Dermis blood vessel endothelial cell (primary cell): ENCODE results near the gene ACAP1. TPM values are rescaled to one million over a fixed set of nuclear protein-coding genes. Genes with fewer than 3 reads are reported as not detected.

Experiments
- DNase-seq: peaks from one replicate; pipeline ENCODE4 v3.0.0; 2010
- total RNA-seq: library from RNA; depleted of rRNA; stranded (reverse); fragments of >200 nt; gene quantifications from 2 replicates; pipeline ENCODE4 v1.2.3, GENCODE V29; 2014

ACAP1 gene
- total RNA-seq, 1 donor from 2014 or later = not detected

DNA sequence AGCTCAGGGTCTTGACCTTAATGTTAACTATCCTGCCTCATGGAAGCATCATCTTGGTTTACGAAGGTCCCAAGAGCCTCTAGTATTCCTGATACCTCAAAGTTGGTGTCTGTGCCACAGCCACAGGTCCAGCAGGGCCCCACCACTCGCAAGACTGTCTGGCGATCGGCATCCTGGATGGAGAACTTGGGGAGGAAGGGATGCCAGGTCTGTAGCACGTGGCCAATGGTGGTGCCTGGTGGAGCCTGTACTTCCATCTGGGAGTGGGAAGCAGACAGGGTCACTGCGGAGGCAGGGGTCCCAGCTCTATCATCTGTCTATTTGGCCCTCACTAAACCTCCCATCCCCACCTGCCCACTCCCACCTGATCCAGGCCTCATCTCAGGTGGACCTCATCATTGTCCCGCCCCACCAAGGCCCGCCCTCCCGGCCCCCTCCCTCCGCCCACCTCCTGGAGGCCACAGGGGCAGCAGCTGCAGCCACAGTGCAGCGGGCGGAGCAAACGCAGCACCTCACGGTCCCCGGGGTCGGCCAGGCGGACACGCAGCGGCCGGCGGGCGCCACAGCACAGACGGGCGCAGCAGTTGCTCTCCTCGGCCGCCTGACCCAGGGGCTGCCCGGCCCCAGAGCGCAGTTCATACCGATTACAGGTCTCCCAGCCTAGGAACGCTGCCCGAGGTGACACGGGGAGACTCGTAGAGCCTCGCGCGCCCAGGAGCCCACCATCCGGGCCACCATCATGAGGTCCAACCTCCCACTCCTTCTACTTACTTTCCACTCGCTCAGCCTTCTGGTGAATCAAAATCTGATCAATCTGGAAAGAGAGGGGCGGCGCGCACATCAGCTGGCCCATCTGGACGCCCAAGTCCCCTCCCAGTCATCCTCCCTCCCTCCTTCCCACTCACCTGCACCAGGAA is 56.6 kb downstream of the ACAP1 start:
- DNase-seq = no peak

DNA sequence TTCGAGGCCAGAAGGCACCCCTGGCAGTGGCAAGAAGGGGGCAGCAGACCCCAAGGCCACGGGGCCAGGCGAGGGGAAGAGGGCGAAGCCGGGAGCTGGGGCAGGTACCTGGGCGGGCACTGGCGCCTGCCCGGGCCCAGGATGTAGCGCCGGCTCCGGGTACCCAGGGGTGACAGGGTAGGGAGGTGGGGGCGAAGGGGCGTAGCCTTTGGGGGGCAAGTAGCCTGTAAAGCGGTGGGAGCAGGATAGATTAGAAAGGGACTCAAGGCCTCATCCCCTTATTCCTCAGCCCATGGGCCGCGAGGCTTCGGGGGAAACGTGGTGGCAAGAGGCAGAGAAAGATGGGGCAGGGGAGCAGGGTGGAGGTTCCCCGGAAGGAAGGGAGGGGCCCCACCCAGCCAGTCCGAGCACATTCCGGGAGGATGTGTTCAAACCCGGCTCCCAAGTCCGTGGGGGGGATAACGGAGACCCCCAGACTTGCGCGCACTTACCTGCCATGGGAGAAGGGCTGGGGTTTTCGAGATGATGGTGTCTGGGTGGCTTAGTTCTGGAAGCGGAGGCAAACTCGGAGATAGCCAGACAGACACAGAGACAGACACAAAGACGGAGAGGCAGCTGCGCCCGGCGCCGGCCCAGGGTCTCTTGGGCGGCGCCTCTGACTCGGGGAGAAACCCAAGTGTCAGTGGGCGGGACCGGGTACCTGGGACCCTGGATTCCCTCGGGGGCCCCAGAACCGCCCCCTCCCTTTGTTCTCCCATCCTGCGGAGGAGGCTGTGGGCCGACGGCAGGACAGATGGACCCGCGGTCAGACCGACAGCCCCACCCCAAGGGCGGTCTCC is 57.5 kb downstream of the ACAP1 start:
- DNase-seq = peak; percentile 30

DNA sequence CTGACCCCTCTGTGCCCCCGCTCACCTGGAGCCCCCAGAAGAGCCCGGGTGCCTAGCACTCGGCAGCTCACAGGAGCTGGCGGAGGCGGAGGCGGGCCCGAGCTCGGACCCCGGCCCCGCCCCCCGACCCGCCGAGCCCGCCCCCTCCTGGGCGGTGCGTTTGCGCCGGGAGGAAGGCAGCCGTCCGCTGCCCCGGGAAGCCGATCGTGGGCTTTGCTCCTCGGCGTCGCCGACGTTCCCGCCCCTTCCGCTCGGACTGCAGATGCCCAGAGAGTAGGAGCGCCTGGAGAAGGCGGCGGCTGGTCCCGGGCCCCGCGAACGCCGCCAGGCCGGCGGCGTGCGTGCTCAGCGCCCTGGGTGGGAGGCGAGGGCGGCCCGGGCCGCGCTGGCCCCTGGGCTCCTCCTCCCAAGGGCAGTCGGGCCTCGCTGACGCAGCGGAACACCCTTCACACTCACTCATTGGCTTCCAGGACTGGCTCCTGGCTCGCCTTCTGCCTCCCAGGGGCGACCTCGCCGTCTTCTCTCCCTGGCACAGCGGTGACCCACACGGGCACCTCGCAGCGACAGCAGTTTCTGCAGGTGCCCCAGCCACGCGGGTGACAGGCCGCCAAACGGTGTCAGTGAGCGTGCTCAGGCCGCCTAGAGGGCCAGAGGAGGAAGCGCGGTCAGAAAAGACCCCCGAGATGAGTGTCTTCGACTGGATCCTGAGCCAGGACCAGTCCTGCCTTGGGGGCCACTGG is 58.3 kb downstream of the ACAP1 start, which contains the start of gene PLSCR3:
Gene PLSCR3 (minus strand): TSS at position 74 of the 740 bp plus-strand sequence. CDS start 415 bp downstream, outside the sequence.
- peak; percentile 88 for DNase-seq

DNA sequence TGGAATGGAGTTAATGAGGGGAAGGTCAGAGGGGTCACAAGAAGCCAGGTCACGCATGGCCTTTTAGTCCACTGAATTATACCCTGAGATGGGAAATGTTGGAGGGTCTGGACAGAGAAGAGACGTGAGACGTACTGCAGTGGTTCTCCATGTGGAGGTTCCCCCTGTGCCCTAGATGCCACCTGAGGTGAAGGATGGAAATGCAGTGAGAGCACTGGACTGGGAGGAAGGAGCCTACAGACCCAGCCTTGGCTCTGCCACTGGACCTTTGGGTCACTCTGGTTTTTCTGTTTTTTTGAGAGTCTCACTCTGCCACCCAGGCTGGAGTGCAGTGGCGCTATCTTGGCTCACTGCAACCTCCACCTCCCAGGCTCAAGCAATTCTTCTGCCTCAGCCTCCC is 59.8 kb downstream of the ACAP1 start:
- no peak for DNase-seq

DNA sequence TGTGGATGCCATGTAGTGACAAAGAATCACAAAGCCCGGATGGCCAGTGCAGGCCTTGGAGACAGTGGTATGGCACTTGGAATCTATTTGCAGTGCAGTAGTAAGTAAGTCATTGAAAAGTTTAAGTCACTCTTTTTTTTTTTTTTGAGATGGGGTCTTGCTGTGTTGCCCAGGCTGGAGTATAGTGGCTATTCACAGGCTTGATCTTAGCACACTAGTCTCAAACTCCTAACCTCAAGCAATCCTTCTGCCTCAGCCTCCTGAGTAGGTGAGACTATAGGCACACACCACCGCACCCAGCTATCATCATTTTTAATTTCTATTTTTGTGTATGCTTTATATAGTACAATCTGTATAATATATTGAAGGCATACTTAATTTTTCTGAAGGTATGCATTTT is 62.3 kb downstream of the ACAP1 start:
- no peak for DNase-seq

Other genes with a start within 250 kb of the ACAP1 start
- not detected in 2 replicates for gene ASGR2, start 221.7 kb upstream of the ACAP1 start, total RNA-seq
- gene ASGR1, start 157.2 kb upstream of the ACAP1 start, total RNA-seq = 9.5 and 18.2 TPM in 2 replicates
- gene DLG4, start 116.7 kb upstream of the ACAP1 start, total RNA-seq = 13.4 and 21.5 TPM in 2 replicates
- 196 and 385 TPM in 2 replicates for gene ACADVL, start 116.6 kb upstream of the ACAP1 start, total RNA-seq
- 32.8 and 45.7 TPM in 2 replicates for gene DVL2, start 102.0 kb upstream of the ACAP1 start, total RNA-seq
- gene PHF23, start 97.1 kb upstream of the ACAP1 start, total RNA-seq = 41.4 and 42.8 TPM in 2 replicates
- gene GABARAP, start 94.1 kb upstream of the ACAP1 start, total RNA-seq = 148 and 196 TPM in 2 replicates
- 25.2 and 56.5 TPM in 2 replicates for gene CTDNEP1, start 84.8 kb upstream of the ACAP1 start, total RNA-seq
- 33.0 and 52.2 TPM in 2 replicates for gene ELP5, start 84.3 kb upstream of the ACAP1 start, total RNA-seq
- 2.4 and 5.3 TPM in 2 replicates for gene CLDN7, start 74.1 kb upstream of the ACAP1 start, total RNA-seq
- 0.28 and 0.34 TPM in 2 replicates for gene SLC2A4, start 54.8 kb upstream of the ACAP1 start, total RNA-seq
- 0.17 TPM in 1 of 2 replicates, not detected in the other for gene YBX2, start 41.9 kb upstream of the ACAP1 start, total RNA-seq
- 416 and 525 TPM in 2 replicates for gene EIF5A, start 28.9 kb upstream of the ACAP1 start, total RNA-seq
- 45.2 and 45.6 TPM in 2 replicates for gene GPS2, start 21.2 kb upstream of the ACAP1 start, total RNA-seq
- 17.3 and 23.3 TPM in 2 replicates for gene NEURL4, start 7.2 kb upstream of the ACAP1 start, total RNA-seq
- 2.6 and 3.2 TPM in 2 replicates for gene KCTD11, start 15.6 kb downstream of the ACAP1 start, total RNA-seq
- not detected in 2 replicates for gene TMEM95, start 18.6 kb downstream of the ACAP1 start, total RNA-seq
- 2.2 and 3.6 TPM in 2 replicates for gene TNK1, start 44.6 kb downstream of the ACAP1 start, total RNA-seq
- 21.3 and 34.1 TPM in 2 replicates for gene PLSCR3, start 58.0 kb downstream of the ACAP1 start, total RNA-seq
- 59.2 and 112 TPM in 2 replicates for gene TMEM256, start 67.6 kb downstream of the ACAP1 start, total RNA-seq
- gene NLGN2, start 71.3 kb downstream of the ACAP1 start, total RNA-seq = 2.7 and 5.5 TPM in 2 replicates
- not detected in 2 replicates for gene SPEM1, start 83.8 kb downstream of the ACAP1 start, total RNA-seq
- not detected in 2 replicates for gene SPEM2, start 89.1 kb downstream of the ACAP1 start, total RNA-seq
- not detected in 2 replicates for gene SPEM3, start 92.3 kb downstream of the ACAP1 start, total RNA-seq
- gene TMEM102, start 98.9 kb downstream of the ACAP1 start, total RNA-seq = 11.3 and 12.9 TPM in 2 replicates
- 0.28 and 0.51 TPM in 2 replicates for gene FGF11, start 103.0 kb downstream of the ACAP1 start, total RNA-seq
- gene CHRNB1, start 108.5 kb downstream of the ACAP1 start, total RNA-seq = 4.6 and 5.8 TPM in 2 replicates
- gene ZBTB4, start 143.1 kb downstream of the ACAP1 start, total RNA-seq = 10.4 and 16.4 TPM in 2 replicates
- not detected in 2 replicates for gene SLC35G6, start 144.9 kb downstream of the ACAP1 start, total RNA-seq
- 81.2 and 139 TPM in 2 replicates for gene POLR2A, start 147.8 kb downstream of the ACAP1 start, total RNA-seq
- 9.2 and 26.1 TPM in 2 replicates for gene TNFSF12, start 212.5 kb downstream of the ACAP1 start, total RNA-seq
- 0.88 and 1.2 TPM in 2 replicates for gene TNFSF13, start 222.2 kb downstream of the ACAP1 start, total RNA-seq
- gene SENP3, start 225.4 kb downstream of the ACAP1 start, total RNA-seq = 79.8 and 89.3 TPM in 2 replicates
- 0.17 and 2.1 TPM in 2 replicates for gene CD68, start 243.1 kb downstream of the ACAP1 start, total RNA-seq
- gene MPDU1, start 247.3 kb downstream of the ACAP1 start, total RNA-seq = 113 and 133 TPM in 2 replicates